Motor neuron (in vitro differentiated cells): Measurements from ENCODE around the gene MYLIP. TPM values are rescaled to one million over a fixed set of nuclear protein-coding genes. Genes with fewer than 3 reads are reported as not detected.

Experiments used
- ATAC-seq, 8 experiments: fragments of 200-7000 bp; cut with Tn5 transposase; replicated peaks in 6 of 8; 2 replicates each; pipeline ENCODE4 v1.8.0; 2021; ENCODE audit warnings: mild to moderate bottlenecking in 8 of 8, moderate library complexity in 8 of 8
- H3K27ac ChIP-seq, 2 donors: fragments of 250-450 bp; sonication (Bioruptor Pico); 2 replicates each; pipeline ENCODE4 v1.9.0; 2021; ENCODE audit warnings: antibody characterized with exemption in 2 of 2, mild to moderate bottlenecking in 2 of 2, moderate library complexity in 1 of 2
- H3K4me1 ChIP-seq, 2 donors: fragments of 250-450 bp; sonication (Bioruptor Pico); replicated peaks in 1 of 2; 2 replicates each; pipeline ENCODE4 v1.6.1; 2021; ENCODE audit warnings: antibody characterized with exemption in 2 of 2, mild to moderate bottlenecking in 2 of 2, moderate library complexity in 1 of 2
- H3K4me3 ChIP-seq, 5 donors: fragments of 250-450 bp; sonication (Bioruptor Pico); 2 replicates each; pipeline ENCODE4 v1.9.0; 2021; ENCODE audit warnings: antibody characterized with exemption in 5 of 5, mild to moderate bottlenecking in 5 of 5, moderate library complexity in 4 of 5
- WGBS, 10 experiments: fragments of 450-650 bp; shearing (Covaris generic); methylation state at CpG; one replicate each; pipeline ENCODE4 v1.0.0; 2022; 5-methylcytosine and 5-hydroxymethylcytosine counted together
- in situ Hi-C, 9 experiments: fragments of 400-800 bp; cut with MboI; loops; one replicate each; pipeline ENCODE4 v1.15.0; 2021; ENCODE audit warnings: low sequenced_read_pairs in 9 of 9, low pct_unique_long_range_greater_than_20kb in 2 of 9; ENCODE audit not compliant: unreplicated experiment in 9 of 9
- total RNA-seq, 8 experiments: library from RNA; unstranded; fragments of 300-600 nt; gene quantifications; 2 replicates each; pipeline versions ENCODE4 v1.2.3 to v1.2.4, GENCODE V29; 2022

The MYLIP gene
- total RNA-seq, 8 experiments from 2014 or later: 7.5 to 36.2 (median 15.6) TPM

DNA sequence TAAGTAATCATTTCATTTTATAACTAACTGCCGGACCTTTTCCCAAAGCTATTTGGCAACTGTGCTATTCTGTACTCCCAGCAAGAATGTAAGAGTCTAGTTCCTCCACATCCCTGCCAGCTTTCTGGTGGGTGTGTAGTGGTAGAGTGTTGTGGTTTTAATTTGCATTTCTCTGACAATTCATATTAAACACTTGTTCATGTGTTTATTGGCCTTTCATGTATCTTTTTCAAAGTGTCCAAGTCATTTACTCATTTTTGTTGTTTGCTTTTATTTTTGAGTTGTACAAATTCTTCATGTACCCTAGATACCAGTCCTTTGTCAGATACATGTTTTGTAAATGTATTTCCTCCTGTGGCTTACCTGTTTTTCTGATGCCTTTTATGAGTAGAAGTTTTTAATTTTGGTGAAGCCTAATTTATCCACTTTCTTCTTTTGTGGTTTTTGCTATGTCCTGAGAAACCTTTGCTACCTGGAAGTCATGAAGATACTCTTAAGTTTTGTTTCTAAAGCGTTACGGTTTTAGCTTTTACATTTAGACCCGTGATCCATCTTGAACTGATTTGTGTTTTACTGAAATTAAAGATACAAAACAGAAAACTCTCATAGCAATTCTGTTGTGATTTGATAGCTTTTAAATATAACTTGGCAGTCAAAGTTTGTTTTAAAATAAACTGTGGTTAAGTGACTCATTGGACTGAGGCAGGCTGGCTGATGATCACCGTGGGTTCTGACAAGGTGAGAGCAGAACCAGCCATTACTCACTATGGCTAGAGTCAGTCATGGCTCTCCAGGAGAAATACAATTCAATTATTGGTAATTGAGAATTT, 8.0 kb downstream of the MYLIP start:
- H3K27ac ChIP-seq: no peak overlapping the region
- in situ Hi-C loops: no loop called here

DNA sequence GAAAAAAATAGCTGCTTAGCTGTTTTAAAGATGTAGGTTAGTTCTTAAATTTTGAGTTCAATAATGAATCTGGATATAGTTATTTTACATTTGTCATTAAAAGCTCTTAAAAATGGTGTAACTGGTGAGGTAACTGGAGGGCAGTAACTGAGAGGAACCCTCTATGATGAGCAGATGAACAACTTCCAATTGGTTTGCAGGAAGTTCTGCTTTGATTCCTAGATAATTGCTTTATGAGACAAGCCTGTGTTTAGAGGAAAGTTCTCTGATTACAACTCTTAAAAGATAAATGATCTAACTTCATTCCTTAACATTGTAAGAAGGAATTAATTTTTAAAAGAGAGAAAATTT, 8.5 kb downstream of the MYLIP start:
- Histone ChIP-seq H3K27ac (no peak overlapping the region), H3K4me3 (no peak overlapping the region), H3K4me1 (no peaks in the 10 kb centered on the region)
- ATAC-seq: no peak
- in situ Hi-C loops: no loop called here

More for the DNA sequence above, 8.0 kb downstream of the MYLIP start:
- Histone ChIP-seq H3K4me1 (peaks cover 2 to 3% of the 10 kb centered on the region in 2 donors), H3K4me3 (no peak overlapping the region)
- 8 to 97% (median 92%) methylated on average over 3 to 5 of the region's 5 CpGs for WGBS, 10 experiments
- peak in 3 of 8 experiments; percentile 33 to 62 (median 53) for ATAC-seq

DNA sequence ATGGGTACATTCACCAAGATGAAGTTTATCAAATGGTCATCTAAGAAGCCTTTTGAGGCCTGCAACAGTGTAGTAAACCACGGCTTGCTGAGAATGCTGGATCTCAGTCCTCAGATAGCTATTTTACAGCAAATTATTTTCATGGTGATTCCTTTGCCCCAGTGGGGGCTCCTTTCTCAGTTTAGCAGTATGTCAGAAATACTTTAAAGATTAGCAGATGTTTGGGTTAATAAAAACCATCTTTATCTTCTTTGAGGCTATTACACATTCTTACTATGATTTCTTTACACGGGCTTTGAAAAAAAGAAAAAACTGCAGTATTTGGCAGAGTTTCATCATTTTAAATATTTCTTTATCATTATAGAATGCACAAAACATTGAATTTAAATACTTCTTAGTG, 10.7 kb downstream of the MYLIP start:
- Histone ChIP-seq H3K4me3 (no peak overlapping the region), H3K4me1 (no peaks in the 10 kb centered on the region), H3K27ac (no peak overlapping the region)
- no peak for ATAC-seq
- WGBS, 10 experiments: 58 to 100% (median 88%) methylated on average over 1 to 2 of the region's 2 CpGs
- in situ Hi-C loops: no loop called here

DNA sequence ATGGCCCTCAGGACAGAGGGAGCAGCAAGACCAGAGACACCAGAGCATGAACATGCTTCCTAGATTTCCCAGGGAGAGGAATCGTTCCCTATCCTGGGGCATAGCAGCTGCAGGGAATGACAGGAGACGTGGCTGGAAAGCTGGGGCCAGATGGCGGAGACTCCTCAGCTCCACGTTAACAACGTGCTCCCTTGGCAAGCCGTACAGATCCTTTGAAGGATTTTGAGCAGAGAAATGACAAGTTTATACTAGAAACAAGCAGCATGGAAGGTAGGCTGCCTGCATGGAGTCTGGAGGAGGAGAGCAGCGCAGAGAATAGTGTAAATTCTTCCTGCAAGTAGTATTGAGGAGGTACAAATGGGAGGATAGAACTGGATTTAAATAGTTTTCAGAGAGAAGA, 11.7 kb downstream of the MYLIP start:
- Histone ChIP-seq H3K4me1 (no peaks in the 10 kb centered on the region), H3K4me3 (no peak overlapping the region), H3K27ac (no peak overlapping the region)
- no peak for ATAC-seq
- WGBS, 10 experiments: 45 to 100% (median 89%) methylated on average over 1 to 5 of the region's 7 CpGs; no CpG with 5 or more reads in 4 of the 10 experiments
- in situ Hi-C loops: no loop called here

DNA sequence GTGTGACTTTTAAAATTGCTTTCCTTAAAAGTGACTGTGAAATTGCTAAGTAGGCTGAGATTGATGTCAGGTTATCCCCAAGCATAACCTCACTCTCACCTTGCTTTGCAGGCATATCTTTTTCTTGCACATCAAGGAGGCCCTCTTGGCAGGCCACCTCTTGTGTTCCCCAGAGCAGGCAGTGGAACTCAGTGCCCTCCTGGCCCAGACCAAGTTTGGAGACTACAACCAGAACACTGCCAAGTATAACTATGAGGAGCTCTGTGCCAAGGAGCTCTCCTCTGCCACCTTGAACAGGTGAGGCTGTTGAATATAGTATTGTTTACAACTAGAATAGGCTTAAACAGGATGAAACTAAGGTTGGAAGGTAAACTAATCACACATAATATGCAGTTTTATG, 12.6 kb downstream of the MYLIP start:
- in situ Hi-C loops: no loop called here

DNA sequence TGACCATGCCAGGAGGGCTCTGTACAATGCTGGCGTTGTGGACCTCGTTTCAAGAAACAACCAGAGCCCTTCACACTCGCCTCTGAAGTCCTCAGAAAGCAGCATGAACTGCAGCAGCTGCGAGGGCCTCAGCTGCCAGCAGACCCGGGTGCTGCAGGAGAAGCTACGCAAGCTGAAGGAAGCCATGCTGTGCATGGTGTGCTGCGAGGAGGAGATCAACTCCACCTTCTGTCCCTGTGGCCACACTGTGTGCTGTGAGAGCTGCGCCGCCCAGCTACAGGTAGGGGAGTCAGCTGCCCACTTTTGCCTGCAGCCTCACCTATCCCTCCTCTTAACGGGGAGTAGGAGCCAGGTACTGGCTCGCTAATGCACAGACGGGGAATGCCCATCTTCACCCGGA, 16.2 kb downstream of the MYLIP start:
- Histone ChIP-seq H3K4me1 (peaks cover 0 to 3% of the 10 kb centered on the region in 2 donors), H3K4me3 (no peak overlapping the region), H3K27ac (no peak overlapping the region)
- no peak for ATAC-seq
- 83 to 100% (median 93%) methylated on average over 1 to 6 of the region's 13 CpGs; no CpG with 5 or more reads in 3 of the 10 experiments for WGBS, 10 experiments
- in situ Hi-C loops: no loop called here

More for the DNA sequence above, 12.6 kb downstream of the MYLIP start:
- Histone ChIP-seq H3K27ac (no peak overlapping the region), H3K4me3 (no peak overlapping the region), H3K4me1 (no peaks in the 10 kb centered on the region)
- no peak for ATAC-seq

DNA sequence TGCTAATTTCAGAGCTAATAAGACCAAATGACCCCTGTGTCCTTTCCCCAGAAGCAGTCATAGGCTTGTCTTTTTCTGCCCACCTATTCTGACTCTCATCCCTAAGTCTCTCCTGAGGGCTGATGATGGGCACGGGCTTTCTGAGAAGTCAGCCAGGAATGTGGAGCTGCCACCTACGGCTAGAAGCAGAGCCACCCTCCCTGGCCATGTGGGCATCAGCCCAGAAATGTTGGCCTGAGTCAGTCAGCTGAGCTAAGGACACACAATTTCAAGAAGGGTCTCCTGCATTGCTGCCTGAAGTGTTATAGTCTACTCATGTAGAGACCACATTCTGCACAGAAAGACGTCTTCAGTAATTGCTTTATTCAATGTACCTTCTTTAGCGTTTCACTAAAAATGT, 17.1 kb downstream of the MYLIP start:
- Histone ChIP-seq H3K4me3 (no peak overlapping the region), H3K4me1 (peaks cover 0 to 3% of the 10 kb centered on the region in 2 donors), H3K27ac (no peak overlapping the region)
- no peak for ATAC-seq
- in situ Hi-C loops: no loop called here
- WGBS, 10 experiments: 19 to 100% (median 83%) methylated on average over 1 to 4 of the region's 4 CpGs; no CpG with 5 or more reads in 1 of the 10 experiments

DNA sequence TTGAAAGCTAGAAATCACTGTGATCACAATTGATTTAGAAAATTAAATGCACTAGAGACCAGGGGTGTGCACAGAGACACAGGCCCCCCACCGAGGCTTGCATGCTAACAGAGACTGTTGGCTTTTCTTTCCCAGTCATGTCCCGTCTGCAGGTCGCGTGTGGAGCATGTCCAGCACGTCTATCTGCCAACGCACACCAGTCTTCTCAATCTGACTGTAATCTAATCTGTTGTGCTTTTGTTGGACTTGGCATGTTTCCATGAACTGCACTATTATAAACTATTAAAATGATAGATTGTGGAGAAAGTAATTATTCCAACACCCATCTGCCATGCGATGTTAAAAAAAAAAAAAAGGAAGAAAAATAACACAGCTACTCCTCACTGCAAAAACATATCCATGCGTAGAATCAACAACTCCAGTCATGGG, 17.7 kb downstream of the MYLIP start:
- 20 to 100% (median 88%) methylated on average over 1 to 8 of the region's 8 CpGs; no CpG with 5 or more reads in 2 of the 10 experiments for WGBS, 10 experiments
- Histone ChIP-seq H3K4me3 (no peak overlapping the region), H3K4me1 (peaks cover 0 to 3% of the 10 kb centered on the region in 2 donors), H3K27ac (no peak overlapping the region)
- in situ Hi-C loops: no loop called here
- peak in 5 of 8 experiments; percentile 10 to 76 (median 48) for ATAC-seq

DNA sequence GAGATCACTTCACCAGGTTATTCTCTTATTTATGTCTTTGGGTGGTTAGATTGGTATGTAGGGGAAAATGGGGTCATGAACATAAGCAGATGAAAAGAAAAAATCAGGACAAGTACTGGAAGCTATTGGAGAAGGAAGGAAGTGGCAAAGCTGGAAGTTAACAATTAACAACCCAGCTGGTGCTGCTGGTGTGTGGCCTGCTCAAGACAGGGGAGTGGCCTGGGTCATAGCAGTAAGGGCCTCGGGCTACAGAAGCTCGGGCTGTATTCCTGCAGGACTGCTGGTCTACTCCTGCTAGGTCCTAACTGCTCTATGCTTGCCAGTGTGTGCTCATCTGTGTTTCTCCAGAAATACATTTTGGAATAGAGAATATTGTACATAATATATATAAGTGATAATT, 19.6 kb downstream of the MYLIP start:
- no peak overlapping the region for H3K4me3 ChIP-seq
- H3K27ac ChIP-seq: no peak overlapping the region
- WGBS, 10 experiments: 10 to 60% (median 18%) methylated on average over 1 to 2 of the region's 2 CpGs; no CpG with 5 or more reads in 4 of the 10 experiments
- in situ Hi-C loops: no loop called here
- peak in 3 of 8 experiments; percentile 29 to 76 (median 59) for ATAC-seq
- peaks cover 0 to 3% of the 10 kb centered on the region in 2 donors for H3K4me1 ChIP-seq

DNA sequence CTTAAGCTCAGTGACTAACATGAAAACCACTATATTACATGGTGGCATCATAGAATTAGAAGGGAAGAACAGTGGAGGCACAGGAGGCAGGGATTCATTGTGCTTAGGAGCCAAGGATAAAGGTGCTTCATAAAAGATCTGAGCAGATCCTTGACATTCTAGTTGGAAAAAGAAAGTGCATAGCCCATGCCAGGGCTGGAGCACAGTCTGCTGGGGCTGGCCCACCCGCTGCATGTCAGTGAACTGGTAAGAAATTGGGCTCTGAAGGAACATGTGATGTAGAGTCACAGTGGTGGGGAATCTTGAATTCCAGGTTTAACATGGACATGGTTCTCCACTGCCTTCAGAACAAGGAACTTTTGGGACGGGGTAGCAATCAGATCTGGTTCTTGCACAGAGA, 20.4 kb downstream of the MYLIP start:
- 83 to 100% (median 100%) methylated on average over 1 to 2 of the region's 2 CpGs; no CpG with 5 or more reads in 1 of the 10 experiments for WGBS, 10 experiments
- no peak for ATAC-seq
- Histone ChIP-seq H3K27ac (no peak overlapping the region), H3K4me1 (peaks cover 0 to 3% of the 10 kb centered on the region in 2 donors), H3K4me3 (no peak overlapping the region)
- in situ Hi-C loops: no loop called here

DNA sequence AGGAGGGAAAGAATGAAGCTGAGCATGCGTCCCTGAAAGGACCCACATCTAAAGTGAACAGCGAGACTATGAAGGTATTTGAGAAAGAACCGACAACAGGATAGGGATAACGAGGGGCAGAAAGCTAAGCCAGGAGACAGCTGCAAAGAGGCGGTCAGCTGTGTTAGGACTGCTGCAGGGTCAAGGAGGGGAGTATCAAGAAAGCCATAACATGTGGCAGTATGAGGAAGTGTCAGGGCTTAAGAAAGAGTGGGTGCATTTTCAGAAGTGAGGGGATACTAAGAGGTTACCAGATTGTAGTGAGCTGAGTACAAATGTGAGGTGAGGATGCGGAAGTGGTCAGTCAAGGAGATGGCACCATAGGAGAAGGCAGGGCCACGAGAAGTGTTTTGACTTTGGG, 21.2 kb downstream of the MYLIP start:
- Histone ChIP-seq H3K27ac (no peak overlapping the region), H3K4me3 (no peak overlapping the region), H3K4me1 (peaks cover 0 to 3% of the 10 kb centered on the region in 2 donors)
- no peak for ATAC-seq
- 82 to 100% (median 96%) methylated on average over 1 to 7 of the region's 7 CpGs for WGBS, 10 experiments
- in situ Hi-C loops: loop anchor here in 1 of 9 experiments (25.0 kb wide), 1 partner anchor 463 kb away; no protein-coding TSS in a partner anchor

DNA sequence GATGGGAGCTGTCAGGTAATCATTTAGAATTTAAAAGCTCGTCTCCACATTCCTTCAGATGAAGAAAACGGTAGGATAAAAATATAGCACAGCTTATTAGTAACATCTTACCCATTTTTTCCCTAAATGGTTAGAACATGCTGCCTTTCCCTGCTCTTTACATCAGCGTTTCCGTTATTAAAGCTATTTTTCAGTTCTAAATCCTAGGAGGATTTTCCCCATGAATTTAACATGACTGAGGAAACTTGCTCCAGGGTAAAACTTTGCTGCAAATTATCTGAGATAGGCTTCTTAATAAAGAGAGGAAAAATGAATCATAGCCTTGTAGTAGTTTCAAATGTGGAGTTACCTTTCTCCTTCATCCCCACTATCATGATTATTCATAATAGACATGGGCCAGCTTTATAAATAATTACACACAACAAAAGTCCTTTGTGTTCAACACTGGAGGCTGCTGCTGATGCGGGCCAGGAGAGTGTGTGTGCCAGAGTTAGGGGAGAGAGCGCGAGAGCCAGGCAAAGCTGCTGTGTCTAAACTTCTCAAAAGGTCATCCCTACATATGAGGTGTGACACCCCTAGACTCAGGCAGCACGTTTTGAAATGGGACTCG, 24.4 kb downstream of the MYLIP start:
- in situ Hi-C loops: loop anchor here in 1 of 9 experiments (25.0 kb wide), 1 partner anchor 466 kb away; no protein-coding TSS in a partner anchor
- H3K4me3 ChIP-seq: no peak overlapping the region
- no peak overlapping the region for H3K27ac ChIP-seq
- ATAC-seq: no peak
- peaks cover 0 to 3% of the 10 kb centered on the region in 2 donors for H3K4me1 ChIP-seq
- 78 to 100% (median 90%) methylated on average over 2 to 9 of the region's 9 CpGs; no CpG with 5 or more reads in 1 of the 10 experiments for WGBS, 10 experiments

DNA sequence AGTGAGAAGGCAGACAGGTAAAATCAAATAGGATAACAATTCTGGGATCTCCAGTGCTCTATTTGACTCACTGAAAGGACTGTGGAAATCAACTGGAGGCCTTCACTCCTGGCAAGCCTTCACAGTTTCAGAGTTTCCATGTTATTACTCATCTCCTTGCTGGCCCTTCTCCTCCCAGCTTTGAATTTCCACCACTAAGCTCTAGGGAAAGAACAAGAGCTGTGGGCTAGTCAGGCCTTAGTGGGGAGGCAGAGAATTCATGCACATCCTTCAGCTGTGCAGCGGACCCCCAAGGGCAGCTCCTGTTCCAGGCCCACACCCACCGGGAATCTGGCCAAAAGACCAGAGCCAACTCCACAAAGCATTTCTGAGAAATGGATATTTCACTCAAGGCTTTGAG, 26.0 kb downstream of the MYLIP start:
- Histone ChIP-seq H3K4me3 (no peak overlapping the region), H3K27ac (no peak overlapping the region), H3K4me1 (no peaks in the 10 kb centered on the region)
- ATAC-seq: peak in 3 of 8 experiments; percentile 83 to 93 (median 92)
- WGBS, 10 experiments: 0 to 90% (median 78%) methylated on average over 1 to 2 of the region's 2 CpGs; no CpG with 5 or more reads in 3 of the 10 experiments
- in situ Hi-C loops: loop anchor here in 1 of 9 experiments (25.0 kb wide), 1 partner anchor 468 kb away; no protein-coding TSS in a partner anchor
